Activated B cell treated with CpG ODN at 0.5 μM for 24 hours (primary cell): Measurements from ENCODE around the gene PDLIM4. TPM values are rescaled to one million over a fixed set of nuclear protein-coding genes. Genes with fewer than 3 reads are reported as not detected.

ENCODE experiments used
- ATAC-seq: fragments of 200-7000 bp; cut with Tn5 transposase; one replicate; pipeline ENCODE4 v1.10.0; 2021; ENCODE audit warnings: low read depth, mild to moderate bottlenecking, moderate library complexity
- CTCF ChIA-PET: fragments of 350-600 bp; sonication (Branson Sonifier 250); formaldehyde crosslinking; loops from one replicate; lab custom pipeline; 2021; ENCODE audit warnings: antibody characterized with exemption; lab: Charles Lee
- POLR2A ChIA-PET: fragments of 350-600 bp; sonication (Branson Sonifier 250); formaldehyde crosslinking; loops from one replicate; lab custom pipeline; 2021; ENCODE audit warnings: antibody characterized with exemption; lab: Charles Lee
- DNase-seq: peaks from one replicate; pipeline ENCODE4 v3.0.0; 2022
- H3K27ac Mint-ChIP-seq: one replicate; pipeline ENCODE4 v1.8.0; 2020; ENCODE audit warnings: mixed read lengths
- H3K27me3 Mint-ChIP-seq: one replicate; pipeline ENCODE4 v1.8.0; 2021; ENCODE audit warnings: mixed read lengths
- H3K36me3 Mint-ChIP-seq: one replicate; pipeline ENCODE4 v1.8.0; 2021; ENCODE audit warnings: low read depth, mixed read lengths
- H3K4me1 Mint-ChIP-seq: one replicate; pipeline ENCODE4 v1.8.0; 2021; ENCODE audit warnings: mixed read lengths
- H3K4me3 Mint-ChIP-seq: one replicate; pipeline ENCODE4 v1.8.0; 2020; ENCODE audit warnings: mild to moderate bottlenecking, mixed read lengths
- H3K9me3 Mint-ChIP-seq: one replicate; pipeline ENCODE4 v1.8.0; 2020; ENCODE audit warnings: mixed read lengths
- intact Hi-C: fragments of 100-400 bp; cut with micrococcal nuclease; formaldehyde crosslinking; loops from one replicate; pipeline ENCODE4 v1.15.1; 2024
- total RNA-seq: library from RNA; stranded (reverse); gene quantifications from 2 replicates; pipeline ENCODE4 v1.2.3, GENCODE V29; 2022
- TF ChIP-seq, protein P1 (sequence below): fragments of 200-600 bp; IDR thresholded peaks from one replicate; pipeline ENCODE4 v1.8.0; 2022; ENCODE audit warnings: antibody characterized with exemption, mild to moderate bottlenecking

PDLIM4 gene
- total RNA-seq, 1 donor from 2014 or later = not detected

DNA sequence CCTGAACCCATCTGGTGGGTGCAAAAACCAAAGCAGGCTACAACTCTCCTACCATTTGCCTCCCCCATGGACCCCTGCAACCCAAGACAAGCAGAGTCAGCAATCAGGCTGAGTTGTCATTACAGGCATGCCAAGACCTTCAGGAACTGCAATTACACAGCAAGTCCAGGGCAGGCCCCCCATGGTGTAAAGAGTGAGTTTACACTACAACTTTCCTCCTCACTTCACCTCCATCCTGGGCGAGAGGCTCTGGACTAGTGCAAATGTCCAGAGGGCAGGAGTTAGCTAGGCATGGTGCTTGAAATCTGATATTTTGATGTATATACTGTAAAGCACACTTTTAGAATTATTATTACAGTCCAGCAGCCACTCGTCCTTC is 22.8 kb upstream of the PDLIM4 start:
- ChIA-PET CTCF (no interaction called here), POLR2A (no interaction called here)
- no peak for ATAC-seq
- Mint-ChIP-seq H3K9me3 (no peaks in the 10 kb centered on the region), H3K27me3 (no peaks in the 10 kb centered on the region), H3K4me3 (no peak overlapping the region), H3K27ac (no peak overlapping the region), H3K36me3 (no peaks in the 10 kb centered on the region), H3K4me1 (peaks cover 10% of the 10 kb centered on the region)
- TF ChIP-seq, protein P1, sequence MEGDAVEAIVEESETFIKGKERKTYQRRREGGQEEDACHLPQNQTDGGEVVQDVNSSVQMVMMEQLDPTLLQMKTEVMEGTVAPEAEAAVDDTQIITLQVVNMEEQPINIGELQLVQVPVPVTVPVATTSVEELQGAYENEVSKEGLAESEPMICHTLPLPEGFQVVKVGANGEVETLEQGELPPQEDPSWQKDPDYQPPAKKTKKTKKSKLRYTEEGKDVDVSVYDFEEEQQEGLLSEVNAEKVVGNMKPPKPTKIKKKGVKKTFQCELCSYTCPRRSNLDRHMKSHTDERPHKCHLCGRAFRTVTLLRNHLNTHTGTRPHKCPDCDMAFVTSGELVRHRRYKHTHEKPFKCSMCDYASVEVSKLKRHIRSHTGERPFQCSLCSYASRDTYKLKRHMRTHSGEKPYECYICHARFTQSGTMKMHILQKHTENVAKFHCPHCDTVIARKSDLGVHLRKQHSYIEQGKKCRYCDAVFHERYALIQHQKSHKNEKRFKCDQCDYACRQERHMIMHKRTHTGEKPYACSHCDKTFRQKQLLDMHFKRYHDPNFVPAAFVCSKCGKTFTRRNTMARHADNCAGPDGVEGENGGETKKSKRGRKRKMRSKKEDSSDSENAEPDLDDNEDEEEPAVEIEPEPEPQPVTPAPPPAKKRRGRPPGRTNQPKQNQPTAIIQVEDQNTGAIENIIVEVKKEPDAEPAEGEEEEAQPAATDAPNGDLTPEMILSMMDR = no peak
- DNase-seq = no peak
- intact Hi-C loops = loop anchor here (5.0 kb wide), 1 partner anchor 58 kb away; the partner anchor contains the start of gene SLC22A4

DNA sequence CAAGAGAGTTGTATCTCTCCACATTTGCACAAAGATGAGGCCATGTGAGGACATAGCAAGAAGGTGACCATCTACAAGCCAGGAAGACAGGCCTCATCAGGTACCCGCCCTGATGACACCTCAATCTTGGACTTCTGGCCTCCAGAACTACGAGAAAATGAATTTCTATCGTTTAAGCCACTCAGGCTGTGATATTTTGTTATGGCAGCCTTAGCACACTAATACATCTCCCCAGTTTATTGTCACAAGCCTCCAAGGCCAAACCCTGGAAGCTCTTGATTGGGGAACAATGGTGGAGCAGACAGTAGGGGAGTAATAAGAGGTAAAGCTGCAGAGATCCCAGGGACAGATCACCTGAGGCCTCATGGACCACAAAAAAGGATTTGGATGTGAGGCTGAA is 22.2 kb upstream of the PDLIM4 start:
- Mint-ChIP-seq H3K9me3 (no peaks in the 10 kb centered on the region), H3K36me3 (no peaks in the 10 kb centered on the region), H3K4me1 (peaks cover 5% of the 10 kb centered on the region), H3K27me3 (no peaks in the 10 kb centered on the region), H3K4me3 (no peak overlapping the region), H3K27ac (no peak overlapping the region)
- ATAC-seq (no peak), DNase-seq (no peak)
- intact Hi-C loops = loop anchor here (5.0 kb wide), 1 partner anchor 57 kb away; the partner anchor contains the start of gene SLC22A4
- POLR2A ChIA-PET = no interaction called here
- TF ChIP-seq, protein P1 = no peak
- CTCF ChIA-PET = no interaction called here

GRCh38 chr5:132237141-132237540 is 20.4 kb upstream of the PDLIM4 start:
- TF ChIP-seq, protein P1 = no peak
- ChIA-PET CTCF (interaction anchor here (1.7 to 2.4 kb wide), 4 partner anchors 9 to 583 kb away, joined by 5 to 21 read pairs (median 10); partner anchors contain the start of gene P4HA2), POLR2A (no interaction called here)
- DNase-seq = no peak
- ATAC-seq = no peak
- intact Hi-C loops = loop anchor here (5.0 kb wide), 1 partner anchor 55 kb away; the partner anchor contains the start of gene SLC22A4
- H3K4me1 Mint-ChIP-seq = no peaks in the 10 kb centered on the region
- no peak overlapping the region for H3K4me3 Mint-ChIP-seq
- H3K27ac Mint-ChIP-seq = no peak overlapping the region
- peaks cover 2% of the 10 kb centered on the region for H3K9me3 Mint-ChIP-seq
- peaks cover under 1% of the 10 kb centered on the region for H3K27me3 Mint-ChIP-seq
- no peaks in the 10 kb centered on the region for H3K36me3 Mint-ChIP-seq

DNA sequence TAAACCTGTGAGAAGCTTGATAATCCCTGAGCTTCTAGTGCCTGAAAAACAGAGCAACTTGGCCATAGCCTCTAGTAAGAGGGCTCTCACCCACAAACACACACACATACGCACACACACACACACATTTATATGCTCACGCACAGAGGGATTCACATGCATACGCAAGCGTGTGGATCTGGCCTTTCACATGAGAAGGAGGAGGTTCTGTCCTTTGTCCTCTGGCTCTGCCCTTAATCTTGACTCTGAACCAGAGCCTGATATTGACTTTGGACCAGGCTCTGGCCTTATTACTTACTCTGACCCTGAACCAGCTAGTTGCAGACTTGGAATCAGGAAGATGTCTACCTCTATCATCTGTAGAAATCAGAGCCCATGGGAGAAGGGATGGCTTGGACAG is 19.8 kb upstream of the PDLIM4 start:
- intact Hi-C loops = loop anchor here (1.0 to 5.0 kb wide), 4 partner anchors 55 to 264 kb away; partner anchors contain the start of gene SLC22A4
- DNase-seq = no peak
- Mint-ChIP-seq H3K4me1 (no peaks in the 10 kb centered on the region), H3K4me3 (no peak overlapping the region), H3K9me3 (peaks cover 2% of the 10 kb centered on the region), H3K27ac (no peak overlapping the region), H3K27me3 (peaks cover 2% of the 10 kb centered on the region), H3K36me3 (no peaks in the 10 kb centered on the region)
- POLR2A ChIA-PET = interaction anchor here (1.0 kb wide), 1 partner anchor 8 kb away, joined by 4 read pairs; no protein-coding TSS in a partner anchor
- CTCF ChIA-PET = interaction anchor here (0.7 to 2.4 kb wide), 24 partner anchors 9 to 583 kb away, joined by 3 to 21 read pairs (median 4); partner anchors contain the start of genes P4HA2 and SLC22A5
- TF ChIP-seq, protein P1 = no peak
- ATAC-seq = no peak

GRCh38 chr5:132238169-132238744 is 19.2 kb upstream of the PDLIM4 start:
- ChIA-PET CTCF (interaction anchor here (0.7 to 2.4 kb wide), 26 partner anchors 10 to 582 kb away, joined by 3 to 21 read pairs (median 4); partner anchors contain the start of genes P4HA2 and SLC22A5), POLR2A (interaction anchor here (1.0 kb wide), 1 partner anchor 8 kb away, joined by 4 read pairs; no protein-coding TSS in a partner anchor)
- no peak overlapping the region for H3K4me3 Mint-ChIP-seq
- peak; percentile 90 for ATAC-seq
- peaks cover 3% of the 10 kb centered on the region for H3K9me3 Mint-ChIP-seq
- no peaks in the 10 kb centered on the region for H3K4me1 Mint-ChIP-seq
- H3K27ac Mint-ChIP-seq = no peak overlapping the region
- intact Hi-C loops = loop anchor here (1.0 to 5.0 kb wide), 4 partner anchors 54 to 263 kb away; partner anchors contain the start of gene SLC22A4
- peaks cover 4% of the 10 kb centered on the region for H3K27me3 Mint-ChIP-seq
- no peaks in the 10 kb centered on the region for H3K36me3 Mint-ChIP-seq
- peak; percentile 59 for DNase-seq
- TF ChIP-seq, protein P1 = no peak
